SU-DHL-6 (cell line): ENCODE results near the gene PAH.

Source experiments
- H2AFZ ChIP-seq: fragments of 200-600 bp; sonication (generic); 2 replicates; pipeline ENCODE4 v1.6.1; 2014; ENCODE audit warnings: low read depth, mild to moderate bottlenecking, moderate library complexity, mixed read lengths, antibody characterized with exemption, low read length; ENCODE audit not compliant: severe bottlenecking
- H3F3A ChIP-seq: fragments of 200-600 bp; shearing (Covaris generic); 2 replicates; pipeline ENCODE4 v1.6.0; 2016; ENCODE audit warnings: antibody characterized with exemption, mild to moderate bottlenecking; ENCODE audit not compliant: insufficient read depth
- H3K27ac ChIP-seq: fragments of 200-600 bp; sonication (generic); 2 replicates; pipeline ENCODE4 v1.5.1; 2016; ENCODE audit warnings: low read depth, mild to moderate bottlenecking, low read length, moderate library complexity, mixed read lengths
- H3K27me3 ChIP-seq: fragments of 200-600 bp; sonication (generic), shearing (Covaris generic); 2 replicates; pipeline ENCODE4 v1.6.0; 2014; ENCODE audit warnings: mild to moderate bottlenecking, low read length
- H3K36me3 ChIP-seq: fragments of 200-600 bp; sonication (generic); 2 replicates; pipeline ENCODE4 v1.6.1; 2014; ENCODE audit warnings: mild to moderate bottlenecking, low read length, mixed read lengths
- H3K4me2 ChIP-seq: fragments of 300-600, 200-600 bp; shearing (Covaris generic), sonication (generic); 2 replicates; pipeline ENCODE4 v1.6.0; 2014; ENCODE audit warnings: low read length, low read depth, mild to moderate bottlenecking; ENCODE audit not compliant: poor library complexity, severe bottlenecking
- H3K4me3 ChIP-seq: fragments of 200-600 bp; sonication (generic); 2 replicates; pipeline ENCODE4 v1.5.1; 2014; ENCODE audit warnings: antibody characterized with exemption, low read length, mild to moderate bottlenecking, mixed read lengths; ENCODE audit not compliant: insufficient read depth, poor library complexity, severe bottlenecking
- H3K79me2 ChIP-seq: fragments of 200-600 bp; sonication (generic); 2 replicates; pipeline ENCODE4 v1.6.1; 2014; ENCODE audit warnings: mild to moderate bottlenecking, low read length, moderate library complexity; ENCODE audit not compliant: insufficient read depth
- H3K9ac ChIP-seq: fragments of 200-600 bp; sonication (generic); 2 replicates; pipeline ENCODE4 v1.7.0; 2014; ENCODE audit warnings: mild to moderate bottlenecking, low read length
- H3K9me2 ChIP-seq: fragments of 200-600 bp; sonication (generic); replicated peaks from 2 replicates; pipeline ENCODE4 v1.6.1; 2014; ENCODE audit warnings: low read length; ENCODE audit not compliant: insufficient read depth
- H3K9me3 ChIP-seq: fragments of 200-600 bp; sonication (generic); 2 replicates; pipeline ENCODE4 v1.6.1; 2014; ENCODE audit warnings: low read length, mixed read lengths; ENCODE audit not compliant: insufficient read depth
- H4K20me1 ChIP-seq: fragments of 200-600 bp; sonication (generic); 2 replicates; pipeline ENCODE4 v1.6.1; 2014; ENCODE audit warnings: low read depth, mild to moderate bottlenecking, antibody characterized with exemption, low read length, moderate library complexity, mixed read lengths
- EZH2phosphoT487 ChIP-seq: fragments of 200-600 bp; sonication (generic), shearing (Covaris generic); conservative IDR thresholded peaks from 2 replicates; pipeline ENCODE4 v1.6.1; 2018; ENCODE audit warnings: mild to moderate bottlenecking, antibody characterized with exemption, low read length, moderate library complexity, mixed read lengths
- TF ChIP-seq, protein P1 (sequence below): fragments of 200-600 bp; sonication (generic); IDR thresholded peaks from one replicate; pipeline ENCODE4 v1.5.1; 2017; ENCODE audit warnings: antibody characterized with exemption, mild to moderate bottlenecking, low read length, moderate library complexity; ENCODE audit not compliant: insufficient read depth, poor library complexity, severe bottlenecking

The PAH gene

DNA sequence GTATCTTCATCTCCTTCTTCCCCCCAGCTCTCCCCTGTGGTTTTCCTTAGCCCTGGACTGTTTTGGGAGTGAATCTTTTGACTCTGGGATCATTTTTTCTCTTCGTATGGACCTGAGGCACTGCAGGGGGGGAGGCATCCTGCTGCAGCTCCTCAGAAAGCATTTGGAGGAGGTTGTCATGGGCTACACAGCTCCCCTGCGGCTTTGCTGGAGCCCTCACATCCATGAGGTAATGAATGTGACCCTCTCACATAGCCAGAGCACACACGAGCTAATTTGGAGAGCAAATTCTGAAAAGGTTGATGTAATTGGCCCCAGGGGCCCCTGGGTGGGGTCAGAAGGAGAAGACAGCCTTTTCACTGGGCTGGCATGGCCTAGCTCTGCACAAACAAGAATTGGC lies 110.9 kb downstream of the PAH start:
- no peaks in the 10 kb centered on the region for H3K9me2 ChIP-seq
- no peaks in the 10 kb centered on the region for H4K20me1 ChIP-seq
- H3K4me3 ChIP-seq, result no peak overlapping the region
- H3K9me3 ChIP-seq, result no peaks in the 10 kb centered on the region
- H3K9ac ChIP-seq, result no peak overlapping the region
- no peaks in the 10 kb centered on the region for H3K79me2 ChIP-seq
- no peaks in the 10 kb centered on the region for H3K36me3 ChIP-seq
- no peak overlapping the region for H3K27ac ChIP-seq
- H3K4me2 ChIP-seq, result no peak overlapping the region
- no peak overlapping the region for H2AFZ ChIP-seq
- H3K27me3 ChIP-seq, result no peaks in the 10 kb centered on the region
- TF ChIP-seq EZH2phosphoT487, result no peak
- TF ChIP-seq, protein P1, sequence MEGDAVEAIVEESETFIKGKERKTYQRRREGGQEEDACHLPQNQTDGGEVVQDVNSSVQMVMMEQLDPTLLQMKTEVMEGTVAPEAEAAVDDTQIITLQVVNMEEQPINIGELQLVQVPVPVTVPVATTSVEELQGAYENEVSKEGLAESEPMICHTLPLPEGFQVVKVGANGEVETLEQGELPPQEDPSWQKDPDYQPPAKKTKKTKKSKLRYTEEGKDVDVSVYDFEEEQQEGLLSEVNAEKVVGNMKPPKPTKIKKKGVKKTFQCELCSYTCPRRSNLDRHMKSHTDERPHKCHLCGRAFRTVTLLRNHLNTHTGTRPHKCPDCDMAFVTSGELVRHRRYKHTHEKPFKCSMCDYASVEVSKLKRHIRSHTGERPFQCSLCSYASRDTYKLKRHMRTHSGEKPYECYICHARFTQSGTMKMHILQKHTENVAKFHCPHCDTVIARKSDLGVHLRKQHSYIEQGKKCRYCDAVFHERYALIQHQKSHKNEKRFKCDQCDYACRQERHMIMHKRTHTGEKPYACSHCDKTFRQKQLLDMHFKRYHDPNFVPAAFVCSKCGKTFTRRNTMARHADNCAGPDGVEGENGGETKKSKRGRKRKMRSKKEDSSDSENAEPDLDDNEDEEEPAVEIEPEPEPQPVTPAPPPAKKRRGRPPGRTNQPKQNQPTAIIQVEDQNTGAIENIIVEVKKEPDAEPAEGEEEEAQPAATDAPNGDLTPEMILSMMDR, result no peak
- H3F3A ChIP-seq, result no peaks in the 10 kb centered on the region

- no peaks in the 10 kb centered on the region for H3K9me2 ChIP-seq
- H3K4me2 ChIP-seq, result no peak overlapping the region
- no peak overlapping the region for H3K4me3 ChIP-seq
- H3K36me3 ChIP-seq, result no peaks in the 10 kb centered on the region
- H3K79me2 ChIP-seq, result no peaks in the 10 kb centered on the region
- H3K27me3 ChIP-seq, result no peaks in the 10 kb centered on the region
- TF ChIP-seq, protein P1, result no peak
- TF ChIP-seq EZH2phosphoT487, result no peak
- no peaks in the 10 kb centered on the region for H4K20me1 ChIP-seq
- H3F3A ChIP-seq, result no peaks in the 10 kb centered on the region
- H2AFZ ChIP-seq, result no peak overlapping the region
- no peaks in the 10 kb centered on the region for H3K9me3 ChIP-seq
- H3K9ac ChIP-seq, result no peak overlapping the region
- H3K27ac ChIP-seq, result no peak overlapping the region
These were observed 116.5 kb downstream of the PAH start for GRCh38 chr12:102800565-102800964.

DNA sequence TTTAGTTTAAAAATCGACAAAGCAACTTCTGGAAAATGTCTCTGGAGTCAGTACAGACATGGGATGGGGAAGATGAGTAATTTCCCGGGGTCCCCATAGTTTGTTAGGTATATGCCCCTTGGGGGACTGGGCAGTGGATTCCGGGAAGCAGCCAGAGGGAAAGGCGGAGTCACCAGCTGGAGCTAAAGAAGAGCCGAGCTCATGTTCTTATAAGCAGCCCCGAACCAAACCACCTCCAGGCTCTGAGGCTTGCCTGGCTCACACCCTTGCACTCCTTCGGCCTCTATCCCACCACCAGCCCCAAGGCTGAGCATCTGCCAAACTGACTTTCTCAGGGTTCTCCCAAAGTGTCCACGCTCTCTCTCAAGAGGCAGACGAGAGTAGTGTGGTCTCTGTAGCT lies 117.8 kb downstream of the PAH start:
- Histone ChIP-seq H3K27ac (no peak overlapping the region), H3F3A (no peaks in the 10 kb centered on the region), H3K9me2 (no peaks in the 10 kb centered on the region), H3K79me2 (no peaks in the 10 kb centered on the region), H3K36me3 (no peaks in the 10 kb centered on the region), H3K27me3 (no peaks in the 10 kb centered on the region), H3K4me3 (no peak overlapping the region), H2AFZ (no peak overlapping the region), H4K20me1 (no peaks in the 10 kb centered on the region), H3K9me3 (no peaks in the 10 kb centered on the region), H3K4me2 (no peak overlapping the region), H3K9ac (no peak overlapping the region)
- TF ChIP-seq EZH2phosphoT487, result no peak
- TF ChIP-seq, protein P1, result no peak

DNA sequence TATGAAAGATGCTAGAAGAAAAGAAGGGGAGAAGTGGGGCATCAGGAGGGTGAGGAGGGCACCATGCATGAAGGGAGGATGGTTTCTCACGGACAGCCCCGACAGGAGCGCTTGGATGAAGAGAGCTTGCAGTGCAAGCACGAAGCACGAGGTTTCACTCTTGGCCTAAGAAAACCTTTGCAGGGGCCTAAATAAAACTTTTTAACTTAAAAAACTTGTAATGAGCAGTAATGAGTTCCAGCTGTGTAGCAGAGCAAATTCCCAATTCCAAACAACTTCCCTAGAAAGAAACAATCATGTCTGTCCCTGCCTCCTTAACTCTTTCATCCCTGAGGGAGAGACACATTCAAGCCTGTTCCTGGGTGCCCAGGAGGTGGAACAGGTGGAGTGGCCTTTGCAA lies 119.5 kb downstream of the PAH start:
- no peaks in the 10 kb centered on the region for H3K36me3 ChIP-seq
- H3K9me2 ChIP-seq, result no peaks in the 10 kb centered on the region
- no peaks in the 10 kb centered on the region for H3K79me2 ChIP-seq
- no peak overlapping the region for H3K4me2 ChIP-seq
- no peaks in the 10 kb centered on the region for H3K9me3 ChIP-seq
- H3K27ac ChIP-seq, result no peak overlapping the region
- H3K9ac ChIP-seq, result no peak overlapping the region
- no peak overlapping the region for H2AFZ ChIP-seq
- no peaks in the 10 kb centered on the region for H3F3A ChIP-seq
- H3K27me3 ChIP-seq, result no peaks in the 10 kb centered on the region
- TF ChIP-seq EZH2phosphoT487, result no peak
- TF ChIP-seq, protein P1, result no peak
- no peak overlapping the region for H3K4me3 ChIP-seq
- no peaks in the 10 kb centered on the region for H4K20me1 ChIP-seq
